H1 (cell line): ENCODE data around the gene MEF2B. TPM values are rescaled to one million over a fixed set of nuclear protein-coding genes. Genes with fewer than 3 reads are reported as not detected.

ENCODE experiments used
- CTCF ChIA-PET: fragments of 300-600 bp; sonication (Branson Sonifier 250); formaldehyde crosslinking; loops from one replicate; lab custom pipeline; 2021; ENCODE audit not compliant: partially characterized antibody; lab: Charles Lee
- POLR2A ChIA-PET: fragments of 300-600 bp; sonication (Branson Sonifier 250); formaldehyde crosslinking; loops from one replicate; lab custom pipeline; 2021; ENCODE audit warnings: inconsistent platforms; ENCODE audit not compliant: partially characterized antibody; lab: Charles Lee
- DNase-seq, 2 experiments: peaks; one replicate each; pipeline versions ENCODE4 v3.0.0 to v3.0.0-alpha.2; 2010 to 2022; ENCODE audit warnings: low spot score in 2 of 2, low read depth in 1 of 2, mixed read lengths in 1 of 2
- FAIRE-seq: peaks from 2 replicates; lab custom pipeline; 2011; peaks lifted over from hg19 to GRCh38; lab: Jason Lieb, UNC
- H2AFZ ChIP-seq: 2 replicates; pipeline ENCODE4 v1.8.1; 2012; ENCODE audit warnings: low read length, inconsistent platforms
- H2AK5ac ChIP-seq: 2 replicates; pipeline ENCODE4 v1.6.1; 2013; ENCODE audit warnings: low read depth, low read length
- H2BK120ac ChIP-seq: replicated peaks from 2 replicates; pipeline ENCODE3; 2013; ENCODE audit warnings: low read depth, low read length, inconsistent platforms
- H2BK12ac ChIP-seq: 2 replicates; pipeline ENCODE4 v1.6.1; 2013; ENCODE audit warnings: low read depth, low read length
- H2BK15ac ChIP-seq: 2 replicates; pipeline ENCODE4 v1.6.1; 2013; ENCODE audit warnings: low read length
- H2BK20ac ChIP-seq: 2 replicates; pipeline ENCODE4 v1.6.1; 2013; ENCODE audit warnings: low read length
- H2BK5ac ChIP-seq: 2 replicates; pipeline ENCODE4 v1.6.1; 2013; ENCODE audit warnings: low read depth, low read length
- H3K14ac ChIP-seq: 2 replicates; pipeline ENCODE4 v1.6.1; 2013; ENCODE audit warnings: inconsistent platforms; ENCODE audit not compliant: insufficient read length
- H3K18ac ChIP-seq: 2 replicates; pipeline ENCODE4 v1.6.1; 2013; ENCODE audit warnings: low read length; ENCODE audit errors: extremely low read depth
- H3K23ac ChIP-seq: 2 replicates; pipeline ENCODE4 v1.6.1; 2013; ENCODE audit warnings: inconsistent platforms; ENCODE audit not compliant: insufficient read length
- H3K23me2 ChIP-seq: 2 replicates; pipeline ENCODE4 v1.6.1; 2013; ENCODE audit warnings: low read depth, low read length
- H3K27ac ChIP-seq: 2 replicates; pipeline ENCODE4 v1.6.1; 2011; ENCODE audit warnings: low read depth, low read length, inconsistent platforms
- H3K27me3 ChIP-seq, 4 experiments: replicated peaks in 1 of 4; 1 replicate in 1 of 4; 2 replicates in 3 of 4; pipeline versions ENCODE4 v1.6.1 to v1.8.1; 2011 to 2013; ENCODE audit warnings: low read length in 3 of 4, mild to moderate bottlenecking in 3 of 4, inconsistent platforms in 2 of 4, mixed read lengths in 2 of 4, moderate library complexity in 1 of 4; ENCODE audit not compliant: control insufficient read depth in 3 of 4, insufficient read depth in 3 of 4; ENCODE audit errors: extremely low read depth in 1 of 4
- H3K36me3 ChIP-seq, 4 experiments: 2 replicates each; pipeline versions ENCODE4 v1.6.1 to v1.8.1; 2011 to 2013; ENCODE audit warnings: mild to moderate bottlenecking in 4 of 4, low read length in 3 of 4, moderate library complexity in 2 of 4, control low read depth in 1 of 4, inconsistent platforms in 1 of 4; ENCODE audit not compliant: insufficient read depth in 4 of 4, control insufficient read depth in 2 of 4
- H3K4ac ChIP-seq: replicated peaks from 2 replicates; pipeline ENCODE3; 2013; ENCODE audit warnings: low read length, low read depth, mixed read lengths, inconsistent platforms; ENCODE audit not compliant: insufficient read length
- H3K4me1 ChIP-seq, 4 experiments: replicated peaks in 1 of 4; 1 replicate in 1 of 4; 2 replicates in 3 of 4; pipeline versions ENCODE4 v1.6.1 to v1.8.1; 2011 to 2013; ENCODE audit warnings: low read length in 3 of 4, inconsistent platforms in 2 of 4, mixed read lengths in 1 of 4; ENCODE audit not compliant: insufficient read depth in 4 of 4, control insufficient read depth in 3 of 4
- H3K4me2 ChIP-seq, 2 experiments: 2 replicates each; pipeline versions ENCODE4 v1.6.1 to v1.8.1; 2011 to 2013; ENCODE audit warnings: low read depth in 2 of 2, low read length in 2 of 2, control low read depth in 1 of 2, inconsistent platforms in 1 of 2, mild to moderate bottlenecking in 1 of 2; ENCODE audit not compliant: insufficient read depth in 1 of 2
- H3K4me3 ChIP-seq, 4 experiments: fragments of 200-600, 300-600 bp in 1 of 4; sonication (generic), shearing (Covaris generic), sonication (Bioruptor Twin) in 1 of 4; 2 replicates each; pipeline versions ENCODE4 v1.5.1 to v1.8.1; 2011 to 2016; ENCODE audit warnings: low read length in 4 of 4, low read depth in 3 of 4, control low read depth in 2 of 4, inconsistent platforms in 2 of 4, mild to moderate bottlenecking in 2 of 4, mixed read lengths in 1 of 4, moderate library complexity in 1 of 4; ENCODE audit not compliant: insufficient read depth in 2 of 4; ENCODE audit errors: extremely low read depth in 1 of 4
- H3K56ac ChIP-seq: replicated peaks from 2 replicates; pipeline ENCODE3; 2013; ENCODE audit warnings: low read depth, mild to moderate bottlenecking, mixed read lengths, low read length, inconsistent platforms; ENCODE audit not compliant: insufficient read length
- H3K79me1 ChIP-seq: 2 replicates; pipeline ENCODE4 v1.6.1; 2013; ENCODE audit warnings: low read depth, low read length, control low read depth
- H3K79me2 ChIP-seq, 2 experiments: 2 replicates each; pipeline versions ENCODE4 v1.6.1 to v1.8.1; 2012 to 2013; ENCODE audit warnings: low read length in 2 of 2, mild to moderate bottlenecking in 2 of 2, inconsistent platforms in 1 of 2; ENCODE audit not compliant: insufficient read depth in 2 of 2, control insufficient read depth in 1 of 2
- H3K9ac ChIP-seq, 4 experiments: replicated peaks in 1 of 4; 1 replicate in 1 of 4; 2 replicates in 3 of 4; pipeline versions ENCODE4 v1.6.1 to v1.8.1; 2011 to 2013; ENCODE audit warnings: low read depth in 3 of 4, low read length in 3 of 4, control low read depth in 2 of 4, mild to moderate bottlenecking in 2 of 4, moderate library complexity in 2 of 4, inconsistent platforms in 1 of 4; ENCODE audit errors: extremely low read depth in 1 of 4
- H3K9me3 ChIP-seq, 2 experiments: 2 replicates each; pipeline versions ENCODE4 v1.6.1 to v1.8.1; 2012 to 2013; ENCODE audit warnings: mild to moderate bottlenecking in 2 of 2, moderate library complexity in 2 of 2, control low read depth in 1 of 2, inconsistent platforms in 1 of 2, low read depth in 1 of 2, low read length in 1 of 2, mixed read lengths in 1 of 2; ENCODE audit not compliant: insufficient read depth in 2 of 2
- H4K20me1 ChIP-seq, 2 experiments: replicated peaks in 1 of 2; 2 replicates each; pipeline versions ENCODE3 to v1.8.1; 2011 to 2013; ENCODE audit warnings: inconsistent platforms in 2 of 2, low read length in 2 of 2, mild to moderate bottlenecking in 1 of 2; ENCODE audit not compliant: insufficient read depth in 2 of 2, control insufficient read depth in 1 of 2
- H4K5ac ChIP-seq: 2 replicates; pipeline ENCODE4 v1.6.1; 2013; ENCODE audit warnings: low read length, low read depth, mixed read lengths, inconsistent platforms; ENCODE audit not compliant: insufficient read length
- H4K8ac ChIP-seq: 2 replicates; pipeline ENCODE4 v1.8.0; 2013; ENCODE audit warnings: mild to moderate bottlenecking, moderate library complexity, low read length, inconsistent platforms; ENCODE audit not compliant: insufficient read depth; ENCODE audit errors: extremely low read depth
- H4K91ac ChIP-seq: replicated peaks from 2 replicates; pipeline ENCODE3; 2013; ENCODE audit warnings: low read length, mixed read lengths, inconsistent platforms; ENCODE audit not compliant: insufficient read length
- BRCA1 ChIP-seq: IDR thresholded peaks from 2 replicates; pipeline ENCODE4 v1.6.1; 2012; ENCODE audit warnings: low read depth, low read length, improper control_type of control experiment
- CHD2 ChIP-seq: IDR thresholded peaks from 2 replicates; pipeline ENCODE4 v1.6.1; 2012; ENCODE audit warnings: low read length, improper control_type of control experiment
- CREB1 ChIP-seq: IDR thresholded peaks from 2 replicates; pipeline ENCODE4 v1.6.1; 2012; ENCODE audit warnings: inconsistent platforms
- EGR1 ChIP-seq: IDR thresholded peaks from 2 replicates; pipeline ENCODE4 v1.6.1; 2011; ENCODE audit warnings: low read depth, low read length, borderline replicate concordance
- FOSL1 ChIP-seq: IDR thresholded peaks from 2 replicates; pipeline ENCODE4 v1.6.1; 2011; ENCODE audit warnings: mild to moderate bottlenecking, low read depth, low read length, moderate library complexity; ENCODE audit not compliant: insufficient read depth
- JUN ChIP-seq: IDR thresholded peaks from 2 replicates; pipeline ENCODE4 v1.6.1; 2011; ENCODE audit warnings: low read depth, mild to moderate bottlenecking, improper control_type of control experiment, low read length
- NRF1 ChIP-seq: IDR thresholded peaks from 2 replicates; pipeline ENCODE4 v1.6.1; 2011; ENCODE audit warnings: mild to moderate bottlenecking, low read depth, low read length, improper control_type of control experiment
- RNF2 ChIP-seq: fragments of 200-900, 300-1000 bp; sonication (generic); IDR thresholded peaks from 2 replicates; pipeline ENCODE4 v1.7.1; 2016; ENCODE audit warnings: borderline replicate concordance, low read depth, mild to moderate bottlenecking, antibody characterized with exemption, low read length; ENCODE audit not compliant: poor library complexity, severe bottlenecking; ENCODE audit errors: missing control alignments
- WGBS, 2 experiments: shearing (Covaris generic) in 1 of 2; methylation state at CpG; one replicate each; pipeline versions ENCODE4 v1.1.6 to v1.1.7; 2013 to 2015; ENCODE audit warnings: low lambda C conversion rate in 2 of 2, mixed read lengths in 2 of 2, inconsistent platforms in 1 of 2, low coverage in 1 of 2, missing lambda C conversion rate in 1 of 2; ENCODE audit not compliant: insufficient replicate concordance in 2 of 2, insufficient coverage in 1 of 2, insufficient read length in 1 of 2; ENCODE audit errors: extremely low coverage in 1 of 2, missing lambda C conversion rate in 1 of 2; 5-methylcytosine and 5-hydroxymethylcytosine counted together
- polyA plus RNA-seq, 7 experiments: library from polyadenylated mRNA; depleted of rRNA in 3 of 7; stranded (reverse) in 5 of 7; unstranded in 2 of 7; fragments of >200 nt in 5 of 7; fragments of 200-250 nt in 2 of 7; gene quantifications; 1 replicate in 5 of 7; 2 replicates in 1 of 7; 4 replicates in 1 of 7; pipeline versions ENCODE4 v1.2.1 to v1.2.3, GENCODE V29; 2011 to 2013; ENCODE audit warnings: missing spikeins in 2 of 7, mixed read lengths in 2 of 7
- total RNA-seq: library from RNA; stranded (reverse); fragmentation: NEBNext Ultra II Directional; extraction: Animal tissue kit (Norgen Biotek cat#: 25700); gene quantifications from 2 replicates; pipeline ENCODE4 v1.2.1, GENCODE V29; 2021
- TF ChIP-seq, protein P1 (sequence below): IDR thresholded peaks from 2 replicates; pipeline ENCODE4 v1.6.1; 2011; ENCODE audit warnings: low read depth, mild to moderate bottlenecking, low read length; ENCODE audit not compliant: insufficient read depth
- TF ChIP-seq, protein P2 (sequence below), 3 experiments: IDR thresholded peaks; 1 replicate in 2 of 3; 2 replicates in 1 of 3; pipeline versions ENCODE4 v1.5.1 to v1.6.1; 2011; ENCODE audit warnings: low read length in 3 of 3, mild to moderate bottlenecking in 3 of 3, inconsistent platforms in 2 of 3, low read depth in 1 of 3, moderate library complexity in 1 of 3; ENCODE audit not compliant: insufficient read depth in 1 of 3; ENCODE audit errors: control extremely low read depth in 1 of 3

MEF2B gene
- total and polyA plus RNA-seq, 2 of the 8 experiments (the other 6 are each of a cell fraction or from before 2014, with no cell fraction given): 2.8 to 3.7 TPM

DNA sequence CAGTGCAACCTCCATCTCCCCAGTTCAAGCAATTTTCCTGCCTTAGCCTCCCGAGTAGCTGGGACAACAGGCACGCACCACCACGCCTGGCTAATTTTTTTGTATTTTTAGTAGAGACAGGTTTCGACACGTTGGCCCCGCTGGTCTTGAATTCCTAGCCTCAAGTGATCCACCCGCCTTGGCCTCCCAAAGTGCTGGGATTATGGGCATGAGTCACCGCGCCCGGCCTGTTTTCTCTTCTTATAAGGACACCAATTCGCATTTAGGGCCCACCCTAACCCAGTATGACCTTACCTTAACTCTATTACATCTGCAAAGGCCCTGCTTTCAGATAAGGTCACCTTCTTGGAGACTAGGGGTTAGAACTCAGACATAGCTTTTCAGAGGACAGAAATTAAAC lies 66.9 kb downstream of the MEF2B start:
- H3K23me2 ChIP-seq: peaks cover 2% of the 10 kb centered on the region
- no peak overlapping the region for H2BK5ac ChIP-seq
- FAIRE-seq (no peak), DNase-seq (no peak)
- 0 out of 2 replicates have a peak, but pooled peaks cover 2% of the 10 kb centered on the region for H3K79me1 ChIP-seq
- ChIA-PET POLR2A (interaction anchor here (1.1 to 5.7 kb wide), 3 partner anchors 13 to 40 kb away, joined by 3 to 31 read pairs (median 21); partner anchors contain the start of gene SLC25A42), CTCF (interaction anchor here (1.4 to 1.9 kb wide), 2 partner anchors 12 to 49 kb away, joined by 3 to 7 read pairs; no protein-coding TSS in a partner anchor)
- no peaks in the 10 kb centered on the region for H4K20me1 ChIP-seq
- no peak overlapping the region for H3K18ac ChIP-seq
- H3K9ac ChIP-seq: no peak overlapping the region
- no peak overlapping the region for H3K4ac ChIP-seq
- no peak overlapping the region for H3K27ac ChIP-seq
- no peak overlapping the region for H2BK20ac ChIP-seq
- H3K9me3 ChIP-seq: no peaks in the 10 kb centered on the region
- no peak overlapping the region for H2BK12ac ChIP-seq
- no peak overlapping the region for H3K4me2 ChIP-seq
- no peak overlapping the region for H3K23ac ChIP-seq
- H3K79me2 ChIP-seq: no peaks in the 10 kb centered on the region
- no peak overlapping the region for H4K91ac ChIP-seq
- H4K8ac ChIP-seq: no peak overlapping the region
- H2AFZ ChIP-seq: no peak overlapping the region
- H2BK120ac ChIP-seq: no peak overlapping the region
- no peak overlapping the region for H2BK15ac ChIP-seq
- H4K5ac ChIP-seq: no peak overlapping the region
- no peaks in the 10 kb centered on the region for H3K36me3 ChIP-seq
- no peaks in the 10 kb centered on the region for H3K27me3 ChIP-seq
- H2AK5ac ChIP-seq: no peak overlapping the region
- no peak overlapping the region for H3K14ac ChIP-seq
- 94% methylated on average over 11 of the region's 11 CpGs; no CpG with 5 or more reads in 1 of the 2 experiments for WGBS, 2 experiments
- H3K4me3 ChIP-seq: no peak overlapping the region
- H3K4me1 ChIP-seq: peaks cover 0 to 14% (median 9%) of the 10 kb centered on the region in 4 experiments; a peak in 6 of 7 replicates
- H3K56ac ChIP-seq: no peak overlapping the region
- TF ChIP-seq FOSL1 (no peak), CREB1 (no peak), RNF2 (no peak), CHD2 (no peak), EGR1 (no peak), JUN (no peak), NRF1 (no peak), BRCA1 (no peak)
- TF ChIP-seq, protein P1, sequence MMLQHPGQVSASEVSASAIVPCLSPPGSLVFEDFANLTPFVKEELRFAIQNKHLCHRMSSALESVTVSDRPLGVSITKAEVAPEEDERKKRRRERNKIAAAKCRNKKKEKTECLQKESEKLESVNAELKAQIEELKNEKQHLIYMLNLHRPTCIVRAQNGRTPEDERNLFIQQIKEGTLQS: no peak
- TF ChIP-seq, protein P2, sequence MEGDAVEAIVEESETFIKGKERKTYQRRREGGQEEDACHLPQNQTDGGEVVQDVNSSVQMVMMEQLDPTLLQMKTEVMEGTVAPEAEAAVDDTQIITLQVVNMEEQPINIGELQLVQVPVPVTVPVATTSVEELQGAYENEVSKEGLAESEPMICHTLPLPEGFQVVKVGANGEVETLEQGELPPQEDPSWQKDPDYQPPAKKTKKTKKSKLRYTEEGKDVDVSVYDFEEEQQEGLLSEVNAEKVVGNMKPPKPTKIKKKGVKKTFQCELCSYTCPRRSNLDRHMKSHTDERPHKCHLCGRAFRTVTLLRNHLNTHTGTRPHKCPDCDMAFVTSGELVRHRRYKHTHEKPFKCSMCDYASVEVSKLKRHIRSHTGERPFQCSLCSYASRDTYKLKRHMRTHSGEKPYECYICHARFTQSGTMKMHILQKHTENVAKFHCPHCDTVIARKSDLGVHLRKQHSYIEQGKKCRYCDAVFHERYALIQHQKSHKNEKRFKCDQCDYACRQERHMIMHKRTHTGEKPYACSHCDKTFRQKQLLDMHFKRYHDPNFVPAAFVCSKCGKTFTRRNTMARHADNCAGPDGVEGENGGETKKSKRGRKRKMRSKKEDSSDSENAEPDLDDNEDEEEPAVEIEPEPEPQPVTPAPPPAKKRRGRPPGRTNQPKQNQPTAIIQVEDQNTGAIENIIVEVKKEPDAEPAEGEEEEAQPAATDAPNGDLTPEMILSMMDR (IDR thresholded peaks at IDR 0.05; ENCODE audit: control extremely low read depth in 1 of 3, insufficient read depth in 1 of 3, low read depth in 1 of 3, low read length in 3 of 3): no peak
